Activated T-helper 9 cell treated with anti-CD3 and anti-CD28 coated beads, Interleukin-2, amount 50 U/mL, for 16 hours (primary cell): ENCODE results near the gene DTNB.

ENCODE experiments used
- DNase-seq: peaks from one replicate; pipeline ENCODE4 v3.0.0-alpha.2; 2020; ENCODE audit warnings: low read depth

The DTNB gene

GRCh38 chr2:25497229-25497917, 176.0 kb downstream of the DTNB start:
- no peak for DNase-seq

GRCh38 chr2:25494616-25495015, 178.8 kb downstream of the DTNB start:
- no peak for DNase-seq

- no peak for DNase-seq
These were observed 180.2 kb downstream of the DTNB start for GRCh38 chr2:25493207-25493606.

- DNase-seq = no peak
These were observed 180.7 kb downstream of the DTNB start for GRCh38 chr2:25492726-25493125.

GRCh38 chr2:25491966-25492532, 181.3 kb downstream of the DTNB start:
- no peak for DNase-seq

GRCh38 chr2:25491003-25491696, 182.2 kb downstream of the DTNB start:
- no peak for DNase-seq

- DNase-seq = no peak
These were observed 183.2 kb downstream of the DTNB start for GRCh38 chr2:25490217-25490616.

GRCh38 chr2:25489631-25490030, 183.7 kb downstream of the DTNB start:
- no peak for DNase-seq

- no peak for DNase-seq
These were observed 189.6 kb downstream of the DTNB start for GRCh38 chr2:25483607-25484266.

GRCh38 chr2:25482341-25482740, 191.0 kb downstream of the DTNB start:
- no peak for DNase-seq

- no peak for DNase-seq
These were observed 191.7 kb downstream of the DTNB start for GRCh38 chr2:25481381-25482300.

- DNase-seq = no peak
These were observed 192.8 kb downstream of the DTNB start for GRCh38 chr2:25480561-25480960.

GRCh38 chr2:25479761-25480160, 193.6 kb downstream of the DTNB start:
- DNase-seq = no peak

GRCh38 chr2:25478736-25479135, 194.6 kb downstream of the DTNB start:
- DNase-seq = no peak

GRCh38 chr2:25473758-25474340, 199.5 kb downstream of the DTNB start:
- DNase-seq = no peak

- DNase-seq = no peak
These were observed 200.2 kb downstream of the DTNB start for GRCh38 chr2:25473131-25473530.

- no peak for DNase-seq
These were observed 202.6 kb downstream of the DTNB start for GRCh38 chr2:25470806-25471205.

- no peak for DNase-seq
These were observed 205.6 kb downstream of the DTNB start for GRCh38 chr2:25467743-25468142.

- no peak for DNase-seq
These were observed 211.4 kb downstream of the DTNB start for GRCh38 chr2:25462021-25462420.

- no peak for DNase-seq
These were observed 213.0 kb downstream of the DTNB start for GRCh38 chr2:25460261-25460905.
